Measurements from ENCODE around the gene NRBF2.

The NRBF2 gene

DNA sequence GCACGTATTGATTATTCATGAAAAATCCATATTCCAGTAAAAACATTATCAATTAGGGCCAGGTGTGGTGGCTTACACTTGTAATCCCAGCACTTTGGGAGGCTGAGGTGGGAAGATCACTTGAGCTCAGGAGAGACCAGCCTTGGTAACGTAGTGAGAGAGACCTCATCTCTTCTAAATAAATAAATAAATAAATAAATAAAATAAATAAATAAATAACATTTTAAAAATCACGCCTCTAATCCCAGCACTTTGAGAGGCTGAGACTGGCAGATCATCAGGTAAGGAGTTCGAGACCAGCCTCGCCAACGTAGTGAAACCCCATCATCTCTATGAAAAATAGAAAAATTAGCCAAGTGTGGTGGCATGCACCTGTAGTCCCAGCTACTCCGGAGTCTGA is 32.1 kb downstream of the NRBF2 start:
- no peak for FAIRE-seq

- FAIRE-seq: no peak
Measured at GRCh38 chr10:63166742-63167258, 33.7 kb downstream of the NRBF2 start.

DNA sequence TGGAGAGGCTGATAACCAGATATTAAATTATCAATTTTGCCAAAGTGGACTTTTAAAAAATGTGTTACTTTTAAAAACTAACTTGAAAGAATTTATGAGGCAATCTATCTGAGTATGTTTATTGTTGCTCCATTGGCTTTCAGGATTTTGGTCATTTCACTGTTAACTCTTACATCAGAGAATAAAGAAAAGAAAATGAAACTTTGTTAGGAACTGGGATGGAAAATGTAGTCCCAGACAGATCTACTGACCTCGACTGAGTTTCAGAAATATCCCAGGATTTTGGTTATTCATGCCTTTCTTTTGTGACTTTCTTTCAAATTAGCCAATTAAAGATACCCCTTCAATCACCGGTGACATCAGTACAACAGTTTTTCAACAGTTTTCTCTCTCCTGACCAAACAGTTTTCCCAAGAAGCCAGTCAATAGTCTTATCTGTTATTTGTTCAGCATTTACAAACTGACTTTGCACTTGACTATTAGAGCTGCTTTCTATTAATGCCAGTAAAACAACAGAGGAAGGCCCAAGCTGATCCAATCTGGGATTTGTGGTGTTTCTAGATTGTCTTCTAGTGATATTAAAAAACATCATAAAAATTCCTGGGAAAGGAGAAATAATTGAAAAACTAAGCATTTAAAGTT is 35.8 kb downstream of the NRBF2 start:
- no peak for FAIRE-seq

DNA sequence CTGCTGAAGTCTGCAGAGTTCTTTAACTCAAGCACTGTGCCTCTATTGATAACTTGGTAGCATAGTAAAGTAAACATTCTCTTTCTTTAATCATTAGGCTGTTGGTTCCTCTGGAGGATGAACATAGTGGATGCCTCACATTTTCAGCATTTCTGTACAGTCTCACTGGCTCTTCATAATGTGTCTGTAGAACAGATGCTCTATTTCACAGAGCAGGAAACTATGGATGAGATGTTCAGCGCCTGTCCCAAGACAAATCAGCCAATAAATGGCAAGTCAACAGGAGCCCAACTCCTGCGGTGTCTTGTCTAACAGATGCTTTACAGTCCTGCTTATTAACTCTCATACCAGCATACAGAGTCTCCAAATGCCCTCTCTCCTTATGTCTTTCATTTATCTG is 36.5 kb downstream of the NRBF2 start:
- FAIRE-seq: no peak

- no peak for FAIRE-seq
Measured at GRCh38 chr10:63171255-63171855, 38.2 kb downstream of the NRBF2 start.

DNA sequence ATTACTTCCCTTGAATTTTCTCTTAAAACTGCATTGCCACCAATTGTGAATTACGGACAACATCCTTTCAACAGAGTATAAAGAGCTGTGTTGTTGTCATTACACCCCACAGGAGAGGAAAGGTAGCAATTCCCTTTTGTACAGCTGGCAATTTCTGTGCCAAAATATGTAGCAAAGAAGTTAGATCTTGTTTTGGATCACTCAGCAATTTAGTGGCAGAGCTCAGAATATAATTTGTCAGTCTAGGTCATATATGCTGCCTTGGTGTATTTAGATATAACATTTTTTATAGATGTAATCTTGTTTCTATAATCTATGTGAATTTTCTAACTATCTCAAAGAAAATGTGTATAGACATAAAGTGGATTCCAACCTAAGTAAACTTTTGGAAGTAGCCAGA is 38.8 kb downstream of the NRBF2 start:
- FAIRE-seq: no peak

- FAIRE-seq: no peak
Measured at GRCh38 chr10:63173468-63174232, 40.5 kb downstream of the NRBF2 start.

GRCh38 chr10:63175534-63175933 is 42.4 kb downstream of the NRBF2 start:
- no peak for FAIRE-seq

DNA sequence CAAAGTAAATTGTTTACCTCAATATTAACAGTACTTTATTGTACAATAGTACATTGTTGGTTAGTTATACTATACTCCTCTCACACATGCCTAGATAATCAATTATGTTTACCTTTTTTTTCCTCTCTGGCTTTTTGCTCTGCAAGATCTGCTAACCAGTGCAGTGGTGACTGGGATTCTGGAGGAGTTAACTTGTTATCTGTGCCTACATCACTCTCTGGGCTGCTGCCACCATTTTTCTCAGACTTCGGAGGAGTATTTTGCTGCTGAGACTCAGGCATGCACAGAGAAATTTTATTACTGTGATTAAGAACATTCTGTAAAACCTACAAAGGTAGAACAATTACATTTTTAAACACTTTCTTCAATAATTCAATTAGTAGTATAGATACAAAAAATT is 59.7 kb downstream of the NRBF2 start:
- FAIRE-seq: no peak

DNA sequence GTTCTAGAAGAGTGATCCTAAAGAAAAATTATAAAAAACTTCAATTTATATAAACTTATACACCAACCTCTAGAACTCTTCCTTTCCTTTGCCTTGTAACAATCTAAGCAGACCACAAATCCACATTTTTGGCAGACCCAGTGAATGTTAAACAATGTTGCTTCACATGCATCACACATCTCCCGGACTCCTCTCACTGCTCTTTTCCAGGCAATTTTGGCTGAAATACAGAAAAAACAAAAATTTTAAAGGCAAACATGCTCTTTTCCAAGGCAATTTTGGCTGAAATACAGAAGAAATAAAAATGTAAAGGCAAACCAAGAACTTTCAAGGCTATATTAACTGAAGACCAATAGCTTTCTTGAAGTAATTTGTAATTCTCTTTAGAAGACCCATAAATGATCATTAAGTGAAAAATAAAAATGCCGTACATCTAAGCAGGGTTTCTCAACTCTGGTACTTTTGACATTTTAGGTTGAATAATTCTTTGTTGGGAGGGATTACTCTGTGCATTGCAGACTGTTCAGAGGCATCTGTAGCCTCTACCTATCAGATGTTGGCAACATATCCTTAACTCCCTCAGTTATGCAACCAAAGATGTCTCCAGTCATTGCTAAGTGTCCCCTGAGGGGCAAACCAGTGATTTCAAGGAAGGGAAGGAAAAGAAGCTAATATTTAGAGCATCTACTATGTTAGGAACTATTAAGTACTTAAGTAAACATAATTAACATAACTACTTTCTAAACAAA is 64.4 kb downstream of the NRBF2 start:
- no peak for FAIRE-seq

GRCh38 chr10:63199716-63200115 is 66.6 kb downstream of the NRBF2 start:
- FAIRE-seq: no peak

DNA sequence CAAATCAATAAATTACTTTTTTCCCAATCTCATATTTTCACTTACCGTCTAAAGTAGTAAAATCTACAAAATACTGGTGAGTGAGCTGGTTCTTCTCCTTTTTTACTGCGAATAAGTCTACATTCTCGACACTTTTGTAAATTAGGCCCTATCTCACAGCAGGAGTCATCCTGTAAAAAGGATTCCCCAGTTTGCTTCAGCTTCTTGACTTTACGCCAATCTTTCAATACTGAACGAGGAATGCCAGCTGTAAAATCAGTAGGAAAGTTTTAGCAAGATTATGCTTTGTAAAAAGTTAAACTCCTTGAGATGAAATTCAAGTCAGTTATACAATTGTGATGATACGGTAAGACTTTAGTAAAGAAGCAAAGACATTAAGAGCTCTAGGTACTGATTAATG is 67.3 kb downstream of the NRBF2 start:
- FAIRE-seq: no peak

- FAIRE-seq: no peak
Measured at GRCh38 chr10:63201118-63201517, 68.0 kb downstream of the NRBF2 start.
